Measurements from ENCODE around the gene GABRR1. TPM values are rescaled to one million over a fixed set of nuclear protein-coding genes. Genes with fewer than 3 reads are reported as not detected.

Gene GABRR1
- total RNA-seq, 1 donor from 2014 or later = not detected

- Mint-ChIP-seq H3K4me1 (ENCODE audit: low read depth, unreplicated experiment) (no peaks in the 10 kb centered on the region), H3K36me3 (ENCODE audit: low read depth, unreplicated experiment) (no peaks in the 10 kb centered on the region), H3K9me3 (ENCODE audit: unreplicated experiment) (no peaks in the 10 kb centered on the region), H3K4me3 (ENCODE audit: unreplicated experiment) (no peak overlapping the region), H3K27ac (ENCODE audit: unreplicated experiment) (no peak overlapping the region), H3K27me3 (ENCODE audit: low read depth, unreplicated experiment) (peaks cover 5% of the 10 kb centered on the region)
- no peak overlapping the region for H3K4me3 ChIP-seq (ENCODE audit: insufficient read depth, low read depth, low read length)
- no peaks in the 10 kb centered on the region for H3K27me3 ChIP-seq (ENCODE audit: insufficient read depth, low read length)
- no peaks in the 10 kb centered on the region for H3K9me3 ChIP-seq (ENCODE audit: insufficient read depth, low read depth, low read length)
- H4K20me1 ChIP-seq (ENCODE audit: insufficient read depth, low read length) = no peaks in the 10 kb centered on the region
- no peak for FAIRE-seq
- H3K79me2 ChIP-seq (ENCODE audit: insufficient read depth, low read length) = no peaks in the 10 kb centered on the region
- no peak overlapping the region for H3K4me2 ChIP-seq (ENCODE audit: low read length)
- DNase-seq (ENCODE audit: low read depth) = no peak
- no peak overlapping the region for H2AFZ ChIP-seq (ENCODE audit: low read depth, low read length)
- TF ChIP-seq CTCF (IDR thresholded peaks at IDR 0.05; ENCODE audit: insufficient read depth, low read depth, low read length) (no peak), EZH2 (IDR thresholded peaks at IDR 0.05; ENCODE audit: insufficient read depth, low read length) (no peak)
- H3K27ac ChIP-seq (ENCODE audit: low read depth, low read length) = no peak overlapping the region
- H3K4me1 ChIP-seq (ENCODE audit: insufficient read depth, low read length) = no peaks in the 10 kb centered on the region
- H3K9ac ChIP-seq (ENCODE audit: low read length) = no peak overlapping the region
- H3K36me3 ChIP-seq (ENCODE audit: insufficient read depth, low read length) = no peaks in the 10 kb centered on the region
Observed at GRCh38 chr6:89252907-89253306, 35.7 kb upstream of the GABRR1 start.

GRCh38 chr6:89251976-89252375 is 34.8 kb upstream of the GABRR1 start:
- H3K9ac ChIP-seq (ENCODE audit: low read length) = no peak overlapping the region
- Mint-ChIP-seq H3K27me3 (ENCODE audit: low read depth, unreplicated experiment) (peaks cover 5% of the 10 kb centered on the region), H3K9me3 (ENCODE audit: unreplicated experiment) (no peaks in the 10 kb centered on the region), H3K36me3 (ENCODE audit: low read depth, unreplicated experiment) (no peaks in the 10 kb centered on the region), H3K4me3 (ENCODE audit: unreplicated experiment) (no peak overlapping the region), H3K4me1 (ENCODE audit: low read depth, unreplicated experiment) (no peaks in the 10 kb centered on the region), H3K27ac (ENCODE audit: unreplicated experiment) (no peak overlapping the region)
- FAIRE-seq (no peak), DNase-seq (ENCODE audit: low read depth) (no peak)
- no peak overlapping the region for H2AFZ ChIP-seq (ENCODE audit: low read depth, low read length)
- TF ChIP-seq EZH2 (IDR thresholded peaks at IDR 0.05; ENCODE audit: insufficient read depth, low read length) (no peak), CTCF (IDR thresholded peaks at IDR 0.05; ENCODE audit: insufficient read depth, low read depth, low read length) (no peak)
- no peak overlapping the region for H3K27ac ChIP-seq (ENCODE audit: low read depth, low read length)
- H3K9me3 ChIP-seq (ENCODE audit: insufficient read depth, low read depth, low read length) = no peaks in the 10 kb centered on the region
- no peak overlapping the region for H3K4me3 ChIP-seq (ENCODE audit: insufficient read depth, low read depth, low read length)
- no peaks in the 10 kb centered on the region for H4K20me1 ChIP-seq (ENCODE audit: insufficient read depth, low read length)
- H3K4me2 ChIP-seq (ENCODE audit: low read length) = no peak overlapping the region
- no peaks in the 10 kb centered on the region for H3K79me2 ChIP-seq (ENCODE audit: insufficient read depth, low read length)
- H3K27me3 ChIP-seq (ENCODE audit: insufficient read depth, low read length) = no peaks in the 10 kb centered on the region
- H3K36me3 ChIP-seq (ENCODE audit: insufficient read depth, low read length) = no peaks in the 10 kb centered on the region
- H3K4me1 ChIP-seq (ENCODE audit: insufficient read depth, low read length) = no peaks in the 10 kb centered on the region

GRCh38 chr6:89251170-89251569 is 34.0 kb upstream of the GABRR1 start:
- H4K20me1 ChIP-seq (ENCODE audit: insufficient read depth, low read length) = no peaks in the 10 kb centered on the region
- Mint-ChIP-seq H3K4me3 (ENCODE audit: unreplicated experiment) (no peak overlapping the region), H3K4me1 (ENCODE audit: low read depth, unreplicated experiment) (no peaks in the 10 kb centered on the region), H3K9me3 (ENCODE audit: unreplicated experiment) (no peaks in the 10 kb centered on the region), H3K36me3 (ENCODE audit: low read depth, unreplicated experiment) (no peaks in the 10 kb centered on the region), H3K27ac (ENCODE audit: unreplicated experiment) (no peak overlapping the region), H3K27me3 (ENCODE audit: low read depth, unreplicated experiment) (peaks cover 2% of the 10 kb centered on the region)
- no peak overlapping the region for H2AFZ ChIP-seq (ENCODE audit: low read depth, low read length)
- no peak for TF ChIP-seq EZH2 (IDR thresholded peaks at IDR 0.05; ENCODE audit: insufficient read depth, low read length)
- no peak for TF ChIP-seq CTCF (IDR thresholded peaks at IDR 0.05; ENCODE audit: insufficient read depth, low read depth, low read length)
- H3K27ac ChIP-seq (ENCODE audit: low read depth, low read length) = no peak overlapping the region
- no peak overlapping the region for H3K4me2 ChIP-seq (ENCODE audit: low read length)
- no peaks in the 10 kb centered on the region for H3K27me3 ChIP-seq (ENCODE audit: insufficient read depth, low read length)
- H3K9ac ChIP-seq (ENCODE audit: low read length) = no peak overlapping the region
- H3K79me2 ChIP-seq (ENCODE audit: insufficient read depth, low read length) = no peaks in the 10 kb centered on the region
- H3K4me3 ChIP-seq (ENCODE audit: insufficient read depth, low read depth, low read length) = no peak overlapping the region
- DNase-seq (ENCODE audit: low read depth) (no peak), FAIRE-seq (no peak)
- H3K9me3 ChIP-seq (ENCODE audit: insufficient read depth, low read depth, low read length) = no peaks in the 10 kb centered on the region
- H3K4me1 ChIP-seq (ENCODE audit: insufficient read depth, low read length) = no peaks in the 10 kb centered on the region
- H3K36me3 ChIP-seq (ENCODE audit: insufficient read depth, low read length) = no peaks in the 10 kb centered on the region

Data from astrocyte (in vitro differentiated cells and primary cell).